T-helper 1 cell (primary cell): ENCODE results near the gene ALDH1A3.

ENCODE experiments used
- DNase-seq, 5 donors: peaks; one replicate each; pipeline ENCODE4 v3.0.0-alpha.2; 2012 to 2020

The ALDH1A3 gene

DNA sequence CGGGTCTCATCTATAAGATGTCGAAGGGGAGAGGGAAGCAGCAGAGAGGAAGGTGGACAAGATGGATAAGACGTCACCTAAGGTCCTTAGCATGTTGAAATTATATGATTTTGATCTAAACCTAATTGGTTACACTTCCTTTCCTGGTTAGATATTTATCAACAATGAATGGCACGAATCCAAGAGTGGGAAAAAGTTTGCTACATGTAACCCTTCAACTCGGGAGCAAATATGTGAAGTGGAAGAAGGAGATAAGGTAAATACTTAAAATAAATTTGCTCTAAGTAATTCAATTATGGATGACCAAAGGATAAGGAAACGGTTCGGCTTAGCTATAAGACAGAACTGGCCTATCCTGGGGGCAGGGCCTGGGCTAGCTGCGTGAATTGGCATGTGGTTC lies 5.5 kb downstream of the ALDH1A3 start:
- DNase-seq: no peak

- DNase-seq: no peak
Measured at GRCh38 chr15:100885811-100886210, 6.2 kb downstream of the ALDH1A3 start.

DNA sequence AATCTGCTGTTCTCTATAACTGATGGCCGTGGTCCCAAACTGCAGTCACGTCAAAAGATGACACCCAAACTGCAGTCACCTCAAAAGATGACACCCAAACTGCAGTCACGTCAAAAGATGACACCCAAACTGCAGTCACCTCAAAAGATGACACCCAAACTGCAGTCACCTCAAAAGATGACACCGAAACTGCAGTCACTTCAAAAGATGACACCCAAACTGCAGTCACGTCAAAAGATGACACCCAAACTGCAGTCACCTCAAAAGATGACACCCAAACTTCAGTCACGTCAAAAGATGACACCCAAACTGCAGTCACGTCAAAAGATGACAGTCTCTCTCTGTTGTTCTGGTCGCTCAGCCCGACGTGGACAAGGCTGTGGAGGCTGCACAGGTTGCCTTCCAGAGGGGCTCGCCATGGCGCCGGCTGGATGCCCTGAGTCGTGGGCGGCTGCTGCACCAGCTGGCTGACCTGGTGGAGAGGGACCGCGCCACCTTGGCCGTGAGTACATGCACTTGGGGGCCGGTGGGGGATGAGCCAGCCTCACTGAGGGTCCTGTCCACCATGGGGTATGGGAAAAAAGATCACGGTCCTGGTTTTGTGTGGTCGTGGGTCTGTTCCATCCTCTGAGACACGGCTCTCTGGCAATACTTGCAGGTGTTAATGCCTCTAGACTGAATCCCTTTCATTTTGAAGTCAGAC lies 7.7 kb downstream of the ALDH1A3 start:
- DNase-seq: no peak

- no peak for DNase-seq
Measured at GRCh38 chr15:100889385-100890050, 9.9 kb downstream of the ALDH1A3 start.

DNA sequence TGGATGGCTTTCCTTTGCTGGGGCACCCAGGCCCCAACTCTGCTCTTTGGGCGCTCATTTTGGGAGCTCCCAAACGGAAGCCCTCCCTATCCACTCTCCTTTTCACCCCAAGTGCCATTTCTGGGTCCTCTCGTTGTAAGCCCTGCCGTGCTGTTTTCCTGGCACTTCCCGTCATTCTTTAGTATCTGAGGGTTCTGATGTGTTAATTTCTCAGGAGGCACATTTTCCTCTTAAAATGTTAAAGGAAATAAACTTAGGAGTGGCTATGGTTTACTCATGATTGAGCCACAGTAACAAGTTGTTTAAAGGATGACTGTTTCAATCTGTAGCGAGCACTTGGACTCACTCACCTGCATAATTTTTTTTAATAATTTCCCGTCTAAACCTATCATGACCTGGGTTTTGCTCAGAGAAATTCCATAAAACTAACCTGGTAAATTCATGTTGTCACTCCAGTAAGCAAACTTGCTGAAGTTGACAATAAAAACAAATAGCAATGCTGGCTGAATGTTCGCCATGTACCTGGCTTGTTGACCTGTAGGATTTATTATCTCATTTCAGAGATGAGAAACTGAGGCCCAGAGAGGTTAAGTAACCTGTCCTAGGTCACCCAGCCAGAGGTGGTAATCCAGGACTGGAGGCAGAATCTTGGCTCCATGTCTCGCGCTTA lies 10.6 kb downstream of the ALDH1A3 start:
- no peak for DNase-seq

- DNase-seq: no peak
Measured at GRCh38 chr15:100890850-100891249, 11.2 kb downstream of the ALDH1A3 start.

GRCh38 chr15:100891307-100892012 lies 11.8 kb downstream of the ALDH1A3 start:
- no peak for DNase-seq

DNA sequence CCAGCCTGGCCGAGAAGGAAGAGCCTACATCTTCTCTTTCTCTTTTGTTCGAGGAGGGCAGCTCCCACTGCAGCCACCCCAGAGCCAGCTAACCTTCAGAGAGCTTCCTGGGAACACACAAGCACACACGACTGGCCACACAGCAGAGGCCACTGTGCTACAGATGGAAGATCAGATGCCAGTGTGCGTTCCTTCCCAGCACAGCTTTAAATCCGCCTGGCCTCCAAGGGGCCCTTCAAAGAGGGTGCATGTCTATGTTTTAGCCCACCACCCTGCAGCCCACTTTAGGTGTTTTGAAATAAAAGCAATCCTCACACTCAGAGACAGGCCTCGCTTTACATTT lies 12.4 kb downstream of the ALDH1A3 start:
- DNase-seq: no peak

DNA sequence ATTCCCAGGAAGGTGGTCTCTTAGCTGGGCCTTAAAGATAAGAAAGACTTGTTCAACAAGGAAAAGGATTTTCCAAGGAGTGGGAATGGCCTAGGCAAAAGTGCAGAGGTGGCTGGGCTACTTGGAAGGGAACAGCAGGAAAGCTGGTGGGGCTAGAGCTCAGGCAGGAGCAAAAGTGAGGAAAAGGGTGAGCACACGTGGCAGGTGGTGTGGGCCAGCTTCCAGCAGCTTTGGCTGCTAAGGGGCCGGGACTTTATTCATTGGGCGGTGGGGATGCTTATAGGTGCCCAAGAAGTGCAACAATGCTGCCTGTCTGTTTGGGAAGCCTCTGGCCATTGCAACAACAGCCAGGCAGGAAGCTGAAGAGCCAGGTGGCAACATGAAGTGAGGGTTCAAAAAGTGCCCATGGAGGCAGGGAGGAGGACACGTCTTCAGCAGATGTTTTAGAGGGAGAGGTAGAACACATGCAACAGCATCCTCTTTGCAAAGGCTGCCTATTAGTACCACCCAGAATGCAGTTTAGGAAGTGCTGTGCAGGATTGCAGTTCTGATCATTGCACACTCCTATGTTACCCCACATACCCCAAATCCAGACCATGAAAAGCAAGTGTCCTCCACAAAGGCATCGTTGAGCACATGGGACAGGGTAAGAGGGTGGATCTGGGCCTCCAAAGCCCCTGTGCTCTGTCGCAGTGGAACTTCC lies 13.8 kb downstream of the ALDH1A3 start:
- no peak for DNase-seq

- no peak for DNase-seq
Measured at GRCh38 chr15:100893964-100894295, 14.3 kb downstream of the ALDH1A3 start.

- DNase-seq: no peak
Measured at GRCh38 chr15:100895721-100896120, 16.1 kb downstream of the ALDH1A3 start.

- no peak for DNase-seq
Measured at GRCh38 chr15:100897221-100898151, 17.9 kb downstream of the ALDH1A3 start.

DNA sequence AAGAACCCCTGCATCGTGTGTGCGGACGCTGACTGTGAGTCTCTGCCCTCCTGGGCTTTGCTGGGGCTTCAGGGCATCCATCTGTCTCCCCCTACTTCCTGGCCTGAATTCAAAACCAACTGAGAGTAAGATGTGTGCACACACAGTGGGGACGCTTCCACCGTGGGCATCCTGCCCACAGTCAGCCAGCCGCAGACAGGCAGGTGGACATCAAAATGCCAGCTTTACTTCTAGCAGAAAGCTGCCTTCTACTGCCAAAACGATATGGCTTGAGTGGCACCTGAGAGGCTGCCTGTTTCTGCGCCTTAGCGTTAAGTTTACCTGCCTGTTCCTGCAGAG lies 18.5 kb downstream of the ALDH1A3 start:
- DNase-seq: no peak

- DNase-seq: no peak
Measured at GRCh38 chr15:100898661-100899462, 19.2 kb downstream of the ALDH1A3 start.

GRCh38 chr15:100899601-100900000 lies 20.0 kb downstream of the ALDH1A3 start:
- no peak for DNase-seq

DNA sequence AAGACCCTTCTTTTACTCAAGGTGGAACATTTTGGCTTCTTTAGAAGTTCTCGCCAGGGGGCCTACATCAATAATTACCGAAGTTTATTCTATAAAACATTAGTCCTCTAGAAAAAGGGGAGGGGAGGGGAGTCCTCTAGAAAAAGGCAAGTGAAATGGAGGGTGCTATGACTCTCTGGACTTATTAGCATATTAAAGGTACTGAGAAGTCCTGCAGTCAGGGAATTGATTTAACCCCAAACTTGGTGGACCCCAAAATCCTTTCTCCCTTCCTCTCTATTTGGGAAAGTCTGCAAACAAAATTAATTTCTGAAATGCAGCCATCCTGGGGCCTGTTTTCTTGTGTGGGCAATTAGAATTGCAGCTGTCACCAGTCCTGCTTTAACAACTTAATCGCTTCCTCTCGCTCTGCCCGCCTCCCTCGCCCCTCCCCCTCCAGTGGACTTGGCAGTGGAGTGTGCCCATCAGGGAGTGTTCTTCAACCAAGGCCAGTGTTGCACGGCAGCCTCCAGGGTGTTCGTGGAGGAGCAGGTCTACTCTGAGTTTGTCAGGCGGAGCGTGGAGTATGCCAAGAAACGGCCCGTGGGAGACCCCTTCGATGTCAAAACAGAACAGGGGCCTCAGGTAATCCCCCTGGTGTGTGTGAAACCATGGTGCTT lies 20.6 kb downstream of the ALDH1A3 start:
- DNase-seq: no peak

GRCh38 chr15:100900795-100901169 lies 21.2 kb downstream of the ALDH1A3 start:
- no peak for DNase-seq

DNA sequence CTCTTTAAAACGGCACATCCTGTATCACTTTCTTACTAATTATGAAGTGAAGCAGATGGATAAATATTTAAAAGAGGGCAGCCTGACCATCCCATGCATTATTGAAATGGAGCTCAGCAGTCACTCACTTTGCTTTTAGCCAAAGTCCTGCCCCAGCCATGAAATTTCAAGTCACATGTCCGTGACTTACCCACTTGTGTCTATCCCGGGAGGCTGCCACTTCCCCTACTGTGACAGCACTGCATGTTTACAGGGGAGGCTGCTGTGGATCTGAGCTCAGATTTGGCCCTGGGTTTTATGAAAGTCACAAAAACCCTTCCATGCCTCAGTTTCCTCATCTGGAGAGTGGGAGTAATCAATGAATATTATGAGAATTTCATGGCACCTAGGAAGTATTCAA lies 21.7 kb downstream of the ALDH1A3 start:
- no peak for DNase-seq

DNA sequence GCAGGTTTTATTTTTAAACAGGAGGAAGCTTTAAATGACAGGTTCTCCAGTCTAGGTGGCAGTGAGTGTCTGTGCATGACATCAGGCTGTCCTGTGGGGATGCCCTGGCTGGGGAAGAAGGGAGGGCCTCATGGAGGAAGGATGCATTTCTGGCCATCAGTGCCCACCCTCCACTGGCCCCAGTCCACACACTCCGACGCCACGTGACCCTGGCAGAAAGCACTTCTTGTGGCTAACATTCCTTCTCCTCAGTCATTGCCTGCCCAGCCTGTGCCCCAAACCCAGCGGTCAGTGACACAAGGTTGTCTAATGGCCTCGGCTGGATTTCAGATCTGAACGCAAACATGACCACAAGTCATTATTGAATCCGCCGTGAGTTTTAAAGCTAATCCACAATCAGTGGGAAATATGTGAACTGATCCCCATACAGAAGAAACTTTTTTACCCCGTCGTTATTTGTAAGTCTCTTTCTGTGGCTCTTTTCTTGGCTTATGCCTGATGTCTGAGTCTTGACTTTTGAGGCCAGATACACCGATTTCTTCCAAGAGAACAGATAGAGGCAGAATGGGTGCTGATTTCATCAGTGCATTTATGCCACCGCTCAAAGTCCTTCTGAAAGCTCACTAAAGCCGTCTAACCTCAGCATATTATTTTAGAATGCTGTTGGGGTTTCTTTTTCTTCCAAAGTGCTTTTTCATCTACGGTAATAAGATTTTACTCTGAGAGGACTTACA lies 22.2 kb downstream of the ALDH1A3 start:
- no peak for DNase-seq
